GM21381 (cell line): ENCODE measurements around the gene STRA6.

ENCODE experiments used
- ATAC-seq: cut with Tn5 transposase; IDR thresholded peaks from one replicate; pipeline ENCODE4 v1.9.1; 2021; ENCODE audit warnings: mild to moderate bottlenecking, moderate library complexity; ENCODE audit not compliant: unreplicated experiment

Gene STRA6

GRCh38 chr15:74228723-74229081, 26.1 kb upstream of the STRA6 start:
- no peak for ATAC-seq

- ATAC-seq, result no peak
Measured at GRCh38 chr15:74227968-74228722, 25.6 kb upstream of the STRA6 start.

- ATAC-seq, result no peak
Measured at GRCh38 chr15:74226761-74227540, 24.4 kb upstream of the STRA6 start.

GRCh38 chr15:74225928-74226327, 23.3 kb upstream of the STRA6 start:
- no peak for ATAC-seq

GRCh38 chr15:74222240-74223119, 19.9 kb upstream of the STRA6 start:
- no peak for ATAC-seq

GRCh38 chr15:74221399-74222239, 19.0 kb upstream of the STRA6 start:
- no peak for ATAC-seq

GRCh38 chr15:74220475-74221248, 18.1 kb upstream of the STRA6 start:
- no peak for ATAC-seq

- no peak for ATAC-seq
Measured at GRCh38 chr15:74217907-74218885, 15.6 kb upstream of the STRA6 start.

- ATAC-seq, result no peak
Measured at GRCh38 chr15:74216949-74217348, 14.4 kb upstream of the STRA6 start.

GRCh38 chr15:74215958-74216357, 13.4 kb upstream of the STRA6 start:
- no peak for ATAC-seq

- ATAC-seq, result no peak
Measured at GRCh38 chr15:74214324-74215021, 11.9 kb upstream of the STRA6 start.

GRCh38 chr15:74213858-74214284, 11.3 kb upstream of the STRA6 start:
- no peak for ATAC-seq

GRCh38 chr15:74212494-74212893, 9.9 kb upstream of the STRA6 start:
- no peak for ATAC-seq

GRCh38 chr15:74211656-74212055, 9.1 kb upstream of the STRA6 start:
- ATAC-seq, result no peak

GRCh38 chr15:74210729-74211128, 8.1 kb upstream of the STRA6 start:
- ATAC-seq, result no peak

GRCh38 chr15:74209997-74210671, 7.5 kb upstream of the STRA6 start:
- no peak for ATAC-seq

- ATAC-seq, result no peak
Measured at GRCh38 chr15:74209560-74209958, 7.0 kb upstream of the STRA6 start.
